HG02642 (cell line): ENCODE measurements around the gene NSUN3.
"Not testable (repeated sequence)": the region's sequence is repeated elsewhere in the genome, so short reads cannot be mapped to it uniquely, and the experiment has no call there.

Experiments
- ATAC-seq: cut with Tn5 transposase; IDR thresholded peaks from one replicate; pipeline ENCODE4 v1.9.1; 2021; ENCODE audit warnings: mild to moderate bottlenecking; ENCODE audit not compliant: unreplicated experiment, poor library complexity

Gene NSUN3

GRCh38 chr3:94062513-94063404 lies at the start of gene NSUN3, which contains the start of gene DHFR2:
Gene NSUN3 (plus strand): TSS chr3:94063061. CDS start chr3:94063127, 66 bp downstream.
Gene DHFR2 (minus strand): TSS chr3:94062916. CDS start chr3:94061511, 1,405 bp downstream.
- ATAC-seq: peak; percentile 96

DNA sequence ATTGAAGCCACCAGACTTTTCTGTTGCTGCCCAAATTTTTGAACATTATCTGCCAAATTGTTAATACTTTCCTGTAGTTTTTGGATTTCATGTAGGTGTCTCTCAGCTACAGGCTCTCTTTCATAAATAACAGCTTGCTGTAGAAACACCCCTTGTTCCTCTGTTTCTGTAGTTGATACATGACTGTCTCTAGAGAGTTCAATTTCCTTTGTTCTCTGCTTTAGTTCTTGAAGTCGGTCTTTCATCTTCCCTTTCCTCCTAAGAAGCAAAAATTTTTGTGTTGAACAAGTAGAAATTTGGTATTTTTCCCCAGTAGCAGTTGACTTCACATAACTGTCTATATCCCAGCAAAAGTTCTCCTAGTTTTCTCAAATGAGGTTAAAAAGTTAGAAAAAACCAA lies 47.8 kb upstream of the NSUN3 start:
- ATAC-seq: no peak

- no peak for ATAC-seq
Measured at GRCh38 chr3:94019659-94020058, 43.2 kb upstream of the NSUN3 start.

GRCh38 chr3:94020293-94020692 lies 42.6 kb upstream of the NSUN3 start:
- ATAC-seq: no peak

DNA sequence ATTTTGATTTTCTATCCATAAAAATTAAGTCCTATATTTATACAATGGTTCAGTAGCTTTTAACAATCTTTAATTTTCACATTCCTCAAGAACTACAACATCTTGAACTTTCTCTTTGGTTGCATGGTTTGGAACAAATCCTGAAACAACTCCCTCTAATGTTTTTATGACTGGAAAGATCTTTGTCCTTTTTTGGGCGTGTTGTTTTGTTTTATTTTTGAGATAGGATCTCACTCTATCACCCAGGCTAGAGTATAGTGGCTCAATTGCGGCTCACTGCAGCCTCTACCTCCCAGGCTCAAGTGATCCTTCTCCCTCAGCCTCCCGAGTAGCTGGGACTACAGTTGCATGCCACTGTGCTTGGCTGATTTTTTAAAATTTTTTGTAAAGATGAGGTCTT lies 38.5 kb upstream of the NSUN3 start:
- no peak for ATAC-seq

GRCh38 chr3:94026623-94027022 lies 36.2 kb upstream of the NSUN3 start:
- ATAC-seq: no peak

- ATAC-seq: no peak
Measured at GRCh38 chr3:94028093-94028837, 34.6 kb upstream of the NSUN3 start, which contains the start of gene STX19. Gene STX19 (minus strand): TSS chr3:94028597. CDS start chr3:94015269, 13,328 bp downstream.

- peak; percentile 81 for ATAC-seq
Measured at GRCh38 chr3:94036909-94037507, 25.9 kb upstream of the NSUN3 start.

DNA sequence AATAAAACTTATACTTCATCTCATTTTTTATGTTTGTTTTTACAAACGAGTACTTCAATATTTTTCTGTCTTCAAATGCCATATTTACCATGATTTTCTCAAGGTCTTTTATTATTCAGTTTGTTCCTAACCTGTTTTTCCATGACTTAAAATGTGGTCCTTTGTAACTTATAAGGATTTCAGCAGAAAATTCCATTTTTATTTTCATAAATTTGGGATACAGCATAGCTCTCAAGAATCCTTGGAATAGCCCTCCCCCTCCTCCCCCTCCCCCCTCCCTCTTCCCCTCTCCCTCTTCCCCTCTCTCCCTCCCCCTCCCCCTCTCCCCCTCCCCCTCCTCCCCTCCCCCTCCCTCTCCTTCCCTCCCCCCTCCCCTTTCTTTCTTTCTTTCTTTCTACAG lies 19.6 kb upstream of the NSUN3 start:
- no peak for ATAC-seq

- ATAC-seq: not testable (repeated sequence)
Measured at GRCh38 chr3:94044100-94044936, 18.5 kb upstream of the NSUN3 start.

GRCh38 chr3:94046533-94046932 lies 16.3 kb upstream of the NSUN3 start:
- no peak for ATAC-seq

- no peak for ATAC-seq
Measured at GRCh38 chr3:94049267-94049666, 13.6 kb upstream of the NSUN3 start.

DNA sequence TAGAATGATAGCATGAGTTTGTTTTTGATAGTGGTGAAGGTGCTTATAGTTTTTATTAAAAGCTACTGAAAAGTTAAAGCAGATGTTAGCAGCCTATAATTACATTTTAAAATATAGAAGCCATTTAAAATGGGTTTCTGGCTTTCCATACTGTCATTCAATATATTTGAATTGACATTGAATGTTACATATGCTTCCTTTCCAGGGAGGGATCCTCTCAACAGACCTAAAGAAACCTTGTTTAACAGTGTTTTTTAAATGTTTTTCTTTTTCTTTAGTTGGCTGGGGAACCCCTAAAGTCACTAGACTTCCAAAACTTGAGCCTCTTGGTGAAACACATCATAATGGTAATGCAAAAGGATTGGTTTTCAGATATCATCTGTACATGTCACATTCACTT lies 12.3 kb upstream of the NSUN3 start:
- ATAC-seq: no peak

GRCh38 chr3:94061297-94061696 lies 1.6 kb upstream of the NSUN3 start:
- no peak for ATAC-seq

DNA sequence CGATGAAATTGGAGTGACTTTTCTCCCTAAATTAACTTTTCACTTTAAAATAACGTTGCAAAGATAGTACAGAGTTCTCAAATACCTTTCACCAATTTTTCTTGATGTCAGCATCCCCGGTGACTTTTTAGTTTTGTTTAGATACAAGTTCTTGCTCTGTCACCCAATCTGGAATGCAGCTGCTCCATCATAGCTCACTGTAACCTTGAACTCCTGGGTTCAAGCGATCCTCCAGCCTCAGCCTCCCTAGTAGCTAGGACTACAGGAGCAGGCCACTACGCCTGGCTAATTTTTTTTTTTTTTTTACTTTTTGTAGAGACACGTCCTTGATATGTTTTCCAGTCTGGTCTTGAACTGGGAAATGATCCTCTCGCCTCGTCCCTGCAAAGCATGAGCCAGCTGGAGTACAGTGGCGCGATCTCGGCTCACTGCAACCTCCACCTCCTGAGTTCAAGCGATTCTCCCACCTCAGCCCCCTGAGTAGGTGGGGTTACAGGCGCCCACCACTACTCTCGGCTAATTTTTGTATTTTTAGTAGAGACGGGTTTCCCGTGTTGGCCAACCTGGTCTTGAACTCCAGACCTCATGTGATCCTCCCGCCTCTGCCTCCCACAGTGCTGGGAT lies 747 bp downstream of the NSUN3 start:
- ATAC-seq: no peak

GRCh38 chr3:94064243-94064860 lies 1.5 kb downstream of the NSUN3 start:
- ATAC-seq: no peak

GRCh38 chr3:94065122-94065521 lies 2.3 kb downstream of the NSUN3 start:
- no peak for ATAC-seq

GRCh38 chr3:94065819-94066480 lies 3.1 kb downstream of the NSUN3 start:
- ATAC-seq: no peak
